CD4-positive, alpha-beta T cell treated with Interleukin-6 at 100 ng/mL for 8 hours (primary cell): ENCODE measurements around the gene OPN4.

ENCODE experiments used
- DNase-seq: peaks from one replicate; pipeline ENCODE4 v3.0.0-alpha.2; 2020; ENCODE audit warnings: mixed read lengths, low spot score

The OPN4 gene

DNA sequence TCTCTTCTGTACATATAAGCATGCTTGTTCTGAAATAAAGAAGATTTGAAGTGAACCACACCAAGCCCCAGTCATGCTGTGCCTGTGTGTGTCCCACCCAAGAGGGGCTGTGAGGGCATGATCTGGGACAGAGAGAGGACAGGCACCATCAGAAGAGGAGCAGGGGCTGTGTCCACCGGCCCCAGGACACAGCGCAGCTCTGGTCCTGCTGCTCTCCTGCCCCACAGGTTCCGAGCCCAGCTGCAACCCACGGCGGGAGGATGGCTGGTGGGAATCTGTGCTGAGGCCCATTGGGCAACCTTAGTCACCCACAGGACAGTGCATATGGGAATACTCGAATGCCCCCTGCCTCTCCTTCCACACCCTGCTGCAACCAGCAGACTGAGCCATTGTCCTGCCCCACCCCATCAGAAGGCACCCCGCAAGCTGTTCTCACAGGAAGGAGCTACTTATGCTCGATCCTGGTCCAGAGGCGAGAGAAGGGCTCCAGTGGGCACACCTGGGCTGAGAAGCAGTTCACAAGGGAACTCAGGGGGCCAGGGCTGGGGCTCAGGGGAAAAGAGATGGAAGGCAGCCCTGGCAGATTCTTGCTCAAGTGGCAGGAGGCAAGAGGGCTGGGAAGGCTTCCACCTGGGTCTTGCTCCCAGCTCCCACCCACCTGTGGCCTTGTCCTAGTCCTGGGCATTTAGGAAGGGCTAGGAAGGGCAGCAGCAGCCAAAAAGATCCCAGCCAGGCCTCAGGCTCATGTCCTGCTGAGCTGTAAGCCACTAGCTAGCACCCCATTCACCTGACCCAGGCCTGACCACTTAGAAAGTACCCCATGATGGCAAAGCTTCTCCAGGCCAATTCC is 45.9 kb downstream of the OPN4 start:
- DNase-seq = no peak

DNA sequence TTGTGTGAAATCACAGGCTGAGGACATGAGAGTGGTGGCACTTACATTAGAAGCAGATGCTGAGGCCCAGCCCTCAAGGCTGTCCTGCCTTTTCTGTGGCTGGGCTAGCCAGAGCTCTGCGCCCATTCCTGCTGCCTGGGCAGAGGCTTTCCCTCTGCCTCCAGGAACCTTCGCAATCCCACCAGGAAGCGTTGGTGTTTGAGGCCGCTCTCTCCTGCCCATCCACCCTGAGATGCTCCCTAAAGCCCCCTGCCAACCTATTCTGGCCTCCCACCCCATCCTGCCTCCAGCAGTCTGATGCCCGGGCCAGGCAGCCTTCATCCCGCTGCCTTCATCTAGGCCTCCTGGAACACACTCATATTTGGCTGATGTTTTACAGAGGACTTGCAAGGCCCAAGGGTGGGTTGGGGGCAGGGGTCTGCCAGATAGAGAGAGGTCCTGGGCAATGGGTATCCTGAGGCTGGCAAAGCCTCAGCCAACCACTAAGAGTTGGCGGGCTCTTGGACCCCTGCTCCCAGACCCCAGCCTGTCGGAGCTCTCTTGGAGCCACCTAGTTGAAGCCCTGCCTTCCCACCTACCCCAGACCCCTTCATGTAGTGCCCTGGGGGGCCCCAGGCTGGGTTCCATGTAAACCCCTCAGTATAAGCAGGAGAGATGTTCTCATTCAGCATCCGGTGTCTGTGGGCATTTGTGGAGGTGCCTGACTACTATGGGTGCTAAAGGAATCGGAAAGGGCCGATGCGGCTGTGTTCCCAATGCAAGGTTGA is 46.7 kb downstream of the OPN4 start:
- DNase-seq = no peak

DNA sequence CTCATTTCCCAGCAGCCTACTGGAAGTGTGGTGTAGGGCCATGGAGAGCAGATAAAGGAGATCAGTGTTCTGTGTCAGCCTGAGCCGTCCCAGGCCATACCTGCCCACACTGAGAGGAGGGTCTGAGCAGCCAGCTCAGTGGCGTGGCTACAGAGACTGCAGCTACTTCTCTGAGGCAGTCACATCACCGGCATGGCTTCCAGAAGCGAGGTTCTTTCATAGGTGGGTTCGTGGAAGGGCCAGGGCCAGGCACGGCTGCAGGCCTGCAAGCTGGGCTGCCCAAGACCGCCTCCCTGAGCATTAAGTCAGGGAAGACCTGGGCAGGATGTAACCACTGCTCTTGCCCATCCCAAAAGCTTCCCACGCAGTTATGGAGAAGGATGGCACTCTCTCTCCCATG is 48.8 kb downstream of the OPN4 start:
- DNase-seq = no peak

DNA sequence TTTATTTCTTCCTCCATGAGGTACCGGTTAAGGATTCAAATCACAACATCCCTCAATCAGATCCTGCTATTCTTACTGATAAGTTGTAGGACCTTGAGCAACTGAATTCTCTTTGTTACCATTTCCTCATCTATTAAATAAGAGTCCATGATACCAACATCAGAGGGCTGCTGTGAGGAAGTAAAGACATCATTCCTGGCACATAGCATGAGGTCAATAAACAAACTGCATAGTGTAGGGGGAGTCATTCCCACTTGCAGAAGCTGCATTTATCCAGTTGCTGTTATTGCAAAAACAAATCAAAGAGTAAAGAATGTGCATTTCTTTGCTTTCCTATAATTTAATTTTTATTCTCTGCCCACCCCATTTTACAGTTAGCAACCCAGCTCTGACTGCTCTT is 50.8 kb downstream of the OPN4 start:
- DNase-seq = no peak

DNA sequence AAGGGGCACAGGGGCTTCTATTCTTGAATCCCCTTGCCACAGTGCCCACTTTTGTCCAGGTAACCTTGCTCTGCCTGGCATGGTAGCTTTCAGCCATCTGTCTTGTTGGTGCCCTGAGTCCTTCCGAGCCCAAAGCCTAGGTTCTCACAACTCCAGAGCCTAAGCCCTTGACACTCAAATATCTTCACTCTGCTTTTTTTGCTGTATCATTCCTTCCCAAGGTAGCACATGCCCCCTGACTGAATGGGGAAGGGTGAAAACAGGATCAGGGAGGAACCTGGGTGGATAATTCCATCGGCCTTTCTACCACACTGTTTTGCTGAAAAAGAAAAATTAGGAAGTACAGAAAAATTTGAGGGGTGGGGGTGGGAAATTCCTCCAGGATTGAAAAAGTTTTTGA is 51.6 kb downstream of the OPN4 start:
- DNase-seq = no peak

DNA sequence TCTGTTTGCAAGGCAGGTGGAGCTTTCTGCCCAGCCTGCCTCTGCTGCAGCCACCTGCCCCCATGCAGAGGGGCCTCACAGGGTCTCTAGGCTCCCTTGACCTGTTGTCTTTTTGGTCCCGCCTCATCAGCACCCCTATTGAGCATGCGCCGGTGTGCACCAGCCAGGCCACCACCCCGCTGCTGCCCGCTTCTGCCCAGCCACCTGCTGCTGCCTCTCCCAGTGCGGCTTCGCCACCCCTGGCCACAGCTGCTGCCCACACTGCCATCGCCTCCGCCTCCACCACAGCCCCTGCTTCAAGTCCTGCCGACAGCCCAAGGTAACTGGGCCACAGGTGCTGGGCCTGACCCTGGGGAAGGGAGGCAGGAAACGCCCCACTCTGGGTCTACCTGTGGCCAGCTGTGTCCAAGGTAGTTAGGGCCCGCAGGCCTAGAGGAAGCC is 52.1 kb downstream of the OPN4 start:
- no peak for DNase-seq

DNA sequence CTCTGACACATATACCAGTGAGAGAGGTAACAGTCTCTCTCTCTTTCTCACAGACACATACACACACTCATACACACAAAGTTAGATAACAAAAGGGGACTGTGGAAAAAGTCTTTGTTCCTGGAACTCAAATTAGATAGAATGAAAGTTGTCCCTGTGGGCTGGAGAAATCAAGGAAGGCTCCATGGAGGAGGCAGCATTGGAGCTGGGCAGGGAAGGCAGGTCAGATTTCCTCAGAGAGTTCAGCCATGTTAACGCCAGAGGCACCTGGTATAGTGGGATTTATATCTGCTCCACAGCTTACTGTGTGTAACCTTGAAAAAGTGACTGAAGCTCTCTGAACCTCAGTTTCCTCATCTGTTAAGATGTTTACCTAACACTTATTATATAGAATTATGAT is 52.6 kb downstream of the OPN4 start:
- no peak for DNase-seq

DNA sequence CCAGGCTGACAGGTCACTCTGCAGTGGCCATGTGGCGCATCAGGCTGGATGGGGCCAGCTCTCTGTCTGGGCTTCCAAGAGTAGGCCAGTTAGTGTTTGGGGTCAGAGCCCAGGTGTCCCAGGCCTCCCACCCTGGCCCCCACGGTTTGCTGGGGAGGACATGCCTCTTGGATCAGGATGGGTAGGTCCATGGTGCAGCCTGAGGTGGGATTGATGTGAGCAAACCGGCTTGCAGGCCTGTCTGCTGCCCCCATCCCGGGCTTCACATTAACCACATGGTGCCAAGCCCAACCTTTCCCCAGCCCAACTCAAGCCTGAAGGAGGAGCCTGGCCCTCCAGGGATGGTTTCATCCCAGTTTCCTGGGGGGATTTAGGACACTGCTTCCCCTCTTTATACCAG is 53.2 kb downstream of the OPN4 start:
- no peak for DNase-seq

DNA sequence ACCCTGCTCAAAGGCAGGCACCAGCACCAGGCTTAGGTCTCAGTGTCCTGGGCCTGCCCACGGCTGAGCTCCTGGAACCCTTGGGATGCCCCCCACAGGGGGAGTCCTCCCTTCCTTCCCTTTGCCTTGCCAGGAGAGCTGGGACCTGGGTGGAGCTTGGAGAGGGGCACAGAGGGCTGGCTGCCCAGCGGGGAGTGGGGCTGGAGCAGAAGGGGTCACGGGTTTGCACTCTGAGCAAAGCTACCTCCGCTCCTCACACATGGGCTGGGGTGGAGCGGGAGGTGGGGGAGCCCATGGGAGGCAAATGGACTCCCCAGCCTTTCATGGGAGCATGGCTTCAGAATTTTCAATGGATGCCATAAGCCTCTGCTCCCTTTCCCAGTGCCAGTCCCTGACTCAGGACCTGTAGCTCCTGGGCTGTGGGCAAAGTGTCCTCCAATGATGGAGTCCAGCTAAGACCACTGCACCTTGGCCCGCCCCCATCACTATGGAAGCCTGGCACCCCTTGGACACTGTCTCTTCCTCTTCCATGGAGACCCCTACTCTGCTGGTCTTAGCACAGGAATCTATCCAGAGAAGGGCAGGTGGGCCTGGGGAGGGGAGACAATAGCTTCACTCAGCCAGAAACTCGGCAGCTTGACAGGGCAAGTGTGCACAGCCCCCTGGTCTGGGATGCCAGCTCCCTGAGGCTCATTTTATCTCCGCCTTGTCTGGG is 53.9 kb downstream of the OPN4 start:
- no peak for DNase-seq

DNA sequence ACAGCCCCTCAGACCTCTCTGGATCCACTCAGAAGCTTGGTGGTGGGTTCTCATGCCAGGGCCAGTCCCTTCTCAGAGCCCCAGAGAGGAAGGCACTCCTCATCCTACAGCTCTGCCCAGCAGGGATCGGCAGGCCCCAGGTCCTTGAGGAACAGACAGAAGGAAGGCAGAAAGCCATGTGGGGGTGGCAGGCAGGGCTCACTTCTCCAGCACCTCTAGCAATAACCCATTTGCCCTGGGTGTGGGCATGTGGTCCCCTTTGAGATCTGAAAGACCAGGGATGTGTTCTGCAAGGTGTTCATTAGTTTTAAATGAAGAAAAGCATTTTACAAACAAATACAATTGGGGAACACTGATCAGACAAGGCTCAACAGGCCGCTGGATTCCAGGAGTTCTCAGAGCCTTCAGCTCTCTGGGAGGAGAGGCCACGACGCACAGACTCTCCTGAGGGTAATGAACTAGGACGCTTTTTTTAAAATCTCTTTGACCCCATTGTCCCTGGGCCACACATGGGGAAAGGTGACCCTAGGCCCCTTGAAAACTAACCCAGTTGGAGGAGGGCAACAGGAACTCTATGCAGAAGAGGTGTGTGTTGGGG is 54.5 kb downstream of the OPN4 start:
- DNase-seq = no peak

DNA sequence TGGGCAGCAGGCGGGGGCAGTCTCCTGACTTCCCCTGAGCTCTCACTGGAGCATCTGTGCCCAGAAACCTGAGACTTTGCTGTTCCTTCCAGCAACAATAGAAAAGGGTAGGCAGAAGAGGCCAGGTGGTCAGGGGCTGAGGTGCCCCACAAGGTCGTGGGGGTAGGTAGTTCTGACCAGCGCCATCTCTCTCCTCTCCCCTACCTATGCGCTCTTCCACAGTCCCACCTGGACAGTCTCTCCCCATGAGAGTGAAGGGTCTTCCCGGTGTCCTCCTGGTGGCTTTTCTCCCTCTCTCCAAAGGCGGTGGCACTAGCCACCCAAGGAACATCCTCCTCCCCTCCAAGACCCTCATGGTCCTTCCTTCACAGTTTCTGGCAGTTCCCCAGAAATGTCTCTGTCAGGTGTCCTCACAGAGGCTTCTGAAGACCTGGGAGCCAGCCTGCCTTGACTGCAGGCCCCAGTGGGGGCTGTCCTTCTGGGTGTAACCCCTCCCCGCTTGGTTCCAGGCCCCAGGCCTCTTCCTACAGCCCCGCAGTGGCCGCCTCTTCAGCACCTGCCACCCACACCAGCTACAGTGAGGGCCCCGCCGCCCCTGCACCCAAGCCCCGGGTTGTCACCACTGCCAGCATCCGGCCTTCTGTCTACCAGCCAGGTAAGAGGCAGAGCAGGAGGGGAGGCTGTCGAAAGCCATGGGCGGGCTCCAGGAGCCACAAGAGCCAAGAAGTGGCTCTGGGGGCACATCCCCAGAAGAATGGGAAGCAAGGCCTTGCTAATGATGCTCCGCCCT is 55.2 kb downstream of the OPN4 start:
- DNase-seq = no peak

DNA sequence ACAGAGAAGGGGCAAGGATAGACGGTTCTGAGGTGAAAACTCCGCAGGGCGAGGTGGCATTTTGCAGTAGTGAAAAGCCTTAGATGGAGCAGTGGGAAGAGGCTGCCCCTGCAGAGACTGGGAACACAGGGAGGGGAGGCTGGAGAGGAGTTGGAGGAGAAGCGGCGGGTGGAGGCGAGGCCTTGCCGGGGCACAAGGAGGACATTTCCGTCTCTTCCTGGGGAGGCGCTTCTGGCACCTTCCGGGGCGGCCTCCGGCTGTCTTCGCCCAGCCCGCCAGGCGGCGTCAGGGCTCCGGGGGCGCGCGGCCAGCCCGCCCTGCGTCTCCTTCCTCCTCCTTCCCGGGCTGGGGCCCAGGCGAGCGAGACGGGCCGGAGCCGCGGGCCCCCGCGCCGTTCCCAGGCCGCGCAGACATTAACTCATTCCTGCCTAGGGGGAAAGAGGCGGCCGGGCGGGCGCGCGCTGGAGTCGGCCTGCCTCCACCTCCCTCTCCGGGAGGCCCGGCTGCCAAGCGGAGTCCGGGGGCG is 56.7 kb downstream of the OPN4 start:
- peak; percentile 86 for DNase-seq

DNA sequence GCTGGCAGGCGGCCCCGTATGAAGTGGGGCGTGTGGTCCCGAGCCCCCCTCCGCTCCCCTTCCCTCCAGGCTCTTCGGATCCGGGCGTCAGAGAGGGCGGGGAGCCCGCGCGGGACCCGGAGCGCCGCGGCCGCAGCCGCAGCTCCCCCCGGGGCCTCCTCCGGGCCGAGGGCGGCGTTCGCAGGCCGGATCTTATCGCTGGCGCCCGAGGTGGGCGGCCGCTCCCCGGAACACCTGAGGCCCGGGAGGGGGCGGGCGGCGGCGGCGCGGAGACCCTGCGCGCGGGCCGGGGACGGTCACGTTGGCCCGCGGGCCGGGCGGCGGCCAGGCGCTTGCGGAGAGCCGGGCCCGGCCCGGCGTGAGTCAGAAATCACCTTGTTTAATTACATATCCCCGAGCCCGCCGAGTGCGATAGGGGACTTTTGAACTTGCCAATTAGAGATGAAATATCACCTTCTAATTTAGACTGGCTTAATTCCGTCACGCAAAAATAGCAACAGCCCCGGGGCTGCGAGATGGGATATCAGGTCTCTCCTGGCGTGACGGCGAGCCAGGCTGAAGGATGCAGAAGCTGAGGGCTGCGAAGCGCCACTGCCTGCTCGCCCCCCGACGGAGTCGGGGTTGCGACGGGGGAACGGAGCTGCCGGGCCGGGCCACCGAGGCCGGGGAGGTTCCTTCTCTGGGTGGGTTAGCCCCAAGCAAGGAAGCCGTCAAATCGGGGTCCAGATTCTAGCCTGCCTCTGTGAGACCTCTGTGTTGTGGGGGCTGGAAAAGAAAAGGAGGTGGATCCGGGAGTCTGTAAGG is 57.4 kb downstream of the OPN4 start:
- DNase-seq = peak; percentile 27

DNA sequence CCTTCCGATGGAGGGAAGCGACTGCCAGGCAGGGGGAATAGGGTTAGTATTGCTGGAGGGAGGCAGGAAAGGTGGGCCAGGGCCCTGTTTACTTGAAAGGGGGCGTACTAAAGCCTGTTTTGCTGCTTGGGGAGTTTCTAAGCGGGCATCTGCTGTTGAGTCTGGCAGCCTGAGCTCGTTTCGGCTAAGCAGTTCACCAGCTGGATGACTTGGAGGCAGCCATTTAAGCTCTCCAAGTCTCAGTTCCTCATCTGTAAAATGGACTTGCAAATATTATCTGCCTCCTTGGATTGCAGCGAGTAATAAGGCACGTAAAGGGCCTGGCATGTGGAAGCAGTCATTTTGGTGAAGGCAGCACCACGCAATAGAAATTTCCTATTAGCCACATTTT is 58.0 kb downstream of the OPN4 start:
- no peak for DNase-seq

DNA sequence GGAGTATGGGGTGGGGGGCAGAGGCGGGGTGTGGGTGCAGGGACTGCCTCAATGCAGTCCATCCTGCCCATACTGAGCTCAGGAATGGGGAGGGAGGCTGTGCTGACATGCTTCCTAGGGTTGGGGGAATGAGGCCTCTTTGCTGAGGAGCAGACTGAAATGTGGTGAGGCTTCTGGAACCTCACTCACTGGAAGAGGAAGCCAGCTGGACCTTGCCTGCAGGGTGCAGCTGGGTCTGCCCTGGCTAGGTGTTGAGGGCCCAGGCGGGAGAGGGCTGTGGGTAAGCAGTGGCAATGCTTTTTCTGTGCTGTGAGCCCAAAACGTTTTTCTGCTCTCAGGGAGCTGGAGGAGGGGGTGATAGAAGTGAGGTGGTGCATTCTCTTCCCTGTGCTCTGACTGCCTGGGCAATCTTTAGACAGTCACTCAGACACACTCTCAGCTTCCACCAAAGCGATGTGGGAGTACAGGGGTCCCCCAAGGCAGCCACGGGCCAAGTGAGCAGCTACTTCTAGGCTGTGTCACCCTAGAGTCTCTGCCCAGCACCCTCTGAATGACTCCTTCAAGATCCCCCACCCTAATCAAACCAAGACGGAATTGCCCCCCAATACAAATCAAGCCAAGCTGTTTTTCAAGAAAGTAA is 60.9 kb downstream of the OPN4 start:
- DNase-seq = no peak

DNA sequence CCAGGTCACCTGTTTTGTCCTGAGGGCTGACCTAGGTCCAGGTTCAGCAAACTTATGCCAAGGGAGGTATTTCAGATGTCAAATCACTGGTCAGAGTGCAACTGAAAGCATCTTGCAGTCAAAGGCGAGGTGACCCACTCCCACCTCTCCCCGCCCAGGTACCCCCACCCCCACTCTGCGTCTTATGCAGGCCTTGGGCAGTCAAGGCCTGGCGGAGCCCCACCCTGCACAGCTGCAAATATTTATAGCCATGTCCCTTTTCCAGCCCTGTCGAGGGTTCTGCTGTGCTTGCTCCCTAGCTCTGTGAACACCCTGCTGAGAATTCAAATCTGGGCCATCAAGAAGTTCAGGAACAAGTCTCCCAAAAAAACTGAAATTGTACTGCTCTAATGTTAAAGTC is 61.5 kb downstream of the OPN4 start:
- no peak for DNase-seq
